GM12891 (cell line): ENCODE results near the gene NCOA3.

Experiments used
- PAX5 ChIP-seq: IDR thresholded peaks from 2 replicates; pipeline ENCODE4 v1.6.1; 2011; ENCODE audit warnings: low read length, moderate library complexity, mild to moderate bottlenecking; ENCODE audit not compliant: insufficient read depth, severe bottlenecking
- POLR2A ChIP-seq: IDR thresholded peaks from 2 replicates; pipeline ENCODE4 v1.6.1; 2011; ENCODE audit warnings: low read depth, low read length, control low read depth
- POLR2AphosphoS5 ChIP-seq: IDR thresholded peaks from 2 replicates; pipeline ENCODE4 v1.6.1; 2011; ENCODE audit warnings: low read depth, low read length, control low read depth
- POU2F2 ChIP-seq: IDR thresholded peaks from 2 replicates; pipeline ENCODE4 v1.6.1; 2011; ENCODE audit warnings: low read depth, mild to moderate bottlenecking, control low read depth, low read length, moderate library complexity
- SPI1 ChIP-seq: IDR thresholded peaks from 2 replicates; pipeline ENCODE4 v1.6.1; 2011; ENCODE audit warnings: low read depth, low read length, control low read depth
- TAF1 ChIP-seq: IDR thresholded peaks from 2 replicates; pipeline ENCODE4 v1.6.1; 2011; ENCODE audit warnings: low read depth, low read length, control low read depth

- no peak for TF ChIP-seq POLR2AphosphoS5
- no peak for TF ChIP-seq POU2F2
- no peak for TF ChIP-seq TAF1
- no peak for TF ChIP-seq POLR2A
- no peak for TF ChIP-seq PAX5
- TF ChIP-seq SPI1: no peak
These were observed 45.6 kb upstream of the NCOA3 start for GRCh38 chr20:47456041-47456537.
